NCI-H2171 (cell line): ENCODE results near the gene CD300LD.
"Not testable (repeated sequence)": the region's sequence is repeated elsewhere in the genome, so short reads cannot be mapped to it uniquely, and the experiment has no call there.

Source experiments
- DNase-seq: peaks from one replicate; lab custom pipeline; 2025; lab: John Stamatoyannopoulos, UW

The CD300LD gene

GRCh38 chr17:74606050-74606449 lies 14.0 kb upstream of the CD300LD start:
- DNase-seq: no peak

GRCh38 chr17:74605361-74605760 lies 13.3 kb upstream of the CD300LD start:
- no peak for DNase-seq

DNA sequence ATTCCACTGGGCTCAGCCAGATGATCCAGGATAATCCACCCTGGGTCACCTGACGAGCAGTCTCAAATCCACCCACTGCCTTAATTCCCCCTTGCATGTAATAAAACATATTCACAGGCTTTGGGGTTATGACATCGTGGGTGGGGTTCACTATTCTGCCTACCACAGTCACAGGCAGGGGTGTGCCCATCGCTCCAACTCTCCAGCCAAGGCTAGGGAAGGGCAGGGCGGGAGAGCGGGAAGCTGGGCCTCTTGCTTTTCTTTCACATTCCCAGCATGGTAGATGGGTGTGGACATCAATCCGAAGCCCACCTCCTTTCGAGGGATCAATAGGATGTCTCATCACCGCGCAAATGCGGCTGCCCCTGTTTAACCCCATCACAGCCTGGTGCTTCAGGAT lies 12.7 kb upstream of the CD300LD start:
- no peak for DNase-seq

DNA sequence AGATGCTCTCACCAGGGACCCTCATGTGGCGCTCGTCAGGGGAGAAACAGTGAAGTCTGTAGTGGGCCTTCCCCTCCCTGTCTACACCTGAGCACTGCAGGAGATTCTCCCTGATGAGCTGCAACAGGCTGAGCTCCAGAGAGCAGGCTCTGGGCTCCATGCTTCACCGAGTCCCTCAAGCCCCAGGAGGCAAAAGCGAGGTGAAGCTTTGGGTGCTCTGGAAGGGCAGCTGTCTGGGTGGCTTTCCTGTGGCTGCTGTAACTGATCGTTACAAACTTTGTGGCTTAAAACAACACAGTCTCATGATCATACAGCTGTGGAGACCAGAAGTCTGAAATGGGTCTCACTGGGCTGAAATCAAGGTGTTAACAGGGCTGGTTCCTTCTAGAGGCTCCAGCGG lies 12.1 kb upstream of the CD300LD start:
- DNase-seq: no peak

GRCh38 chr17:74603746-74604145 lies 11.7 kb upstream of the CD300LD start:
- no peak for DNase-seq

GRCh38 chr17:74603037-74603635 lies 11.1 kb upstream of the CD300LD start:
- no peak for DNase-seq

- DNase-seq: no peak
Observed at GRCh38 chr17:74601944-74602572, 10.0 kb upstream of the CD300LD start.

GRCh38 chr17:74599448-74599939 lies 7.4 kb upstream of the CD300LD start:
- peak; percentile 62 for DNase-seq

GRCh38 chr17:74599023-74599399 lies 6.9 kb upstream of the CD300LD start:
- no peak for DNase-seq

DNA sequence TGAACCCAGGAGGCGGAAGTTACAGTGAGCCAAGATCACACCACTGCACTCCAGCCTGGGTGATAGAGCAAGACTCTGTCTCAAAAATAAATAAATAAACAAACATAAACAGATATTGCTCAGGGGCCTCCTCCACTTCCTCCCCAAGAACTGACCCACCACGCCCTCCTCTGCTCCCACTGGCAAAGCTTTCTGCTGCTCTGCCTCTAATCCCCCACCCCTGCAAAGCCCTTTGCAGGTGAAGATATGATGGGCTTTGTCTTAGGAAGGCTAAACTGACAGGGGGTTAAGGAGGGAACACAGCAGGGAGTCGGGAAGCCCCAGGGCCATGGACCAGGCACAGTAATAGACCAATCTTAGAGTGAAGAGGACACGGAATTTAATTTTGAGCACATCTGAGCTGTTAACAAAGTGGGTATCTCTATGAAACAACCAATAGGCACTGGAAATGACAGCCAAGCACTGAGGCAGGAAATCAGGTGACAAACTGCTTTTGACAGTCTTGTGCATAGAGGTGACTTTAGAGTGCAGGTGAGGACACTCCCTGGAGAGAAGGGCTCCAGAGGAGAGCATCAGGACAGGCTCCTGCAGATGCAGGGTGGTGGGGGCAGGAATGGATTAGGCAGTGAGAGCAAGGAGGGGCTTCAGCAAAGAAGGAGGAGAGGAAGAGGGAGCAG lies 6.4 kb upstream of the CD300LD start:
- no peak for DNase-seq

DNA sequence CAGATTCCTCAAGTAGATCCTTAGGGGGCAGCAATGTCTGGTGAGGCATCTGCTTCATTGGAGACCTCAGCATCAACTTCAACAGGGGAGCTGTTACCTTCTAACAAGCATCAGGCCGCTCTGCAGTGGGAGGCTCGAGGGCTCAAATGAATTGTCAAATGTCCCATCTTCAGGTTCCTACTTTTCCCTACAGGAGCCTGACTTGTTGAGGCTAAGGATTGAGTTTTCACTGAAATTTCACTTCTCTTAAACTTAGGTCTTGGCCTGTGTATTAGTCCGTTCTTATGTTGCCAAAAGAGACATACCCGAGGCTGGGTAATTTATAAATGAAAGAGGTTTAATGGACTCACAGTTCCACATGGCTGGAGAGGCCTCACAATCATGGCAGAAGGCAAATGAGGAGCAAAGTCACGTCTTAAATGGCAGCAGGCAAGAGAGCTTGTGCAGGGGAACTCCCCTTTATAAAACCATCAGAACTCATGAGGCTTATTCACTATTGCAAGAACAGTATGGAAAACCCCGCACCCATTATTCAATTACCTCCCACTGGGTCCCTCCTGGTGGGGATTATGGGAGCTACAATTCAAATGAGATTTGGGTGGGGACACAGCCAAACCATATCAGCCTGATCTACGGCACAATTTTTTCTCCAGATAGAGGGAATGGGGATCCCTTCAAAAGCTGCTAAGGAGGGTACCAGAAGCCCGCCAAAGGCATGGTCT lies 5.1 kb upstream of the CD300LD start:
- DNase-seq: no peak

DNA sequence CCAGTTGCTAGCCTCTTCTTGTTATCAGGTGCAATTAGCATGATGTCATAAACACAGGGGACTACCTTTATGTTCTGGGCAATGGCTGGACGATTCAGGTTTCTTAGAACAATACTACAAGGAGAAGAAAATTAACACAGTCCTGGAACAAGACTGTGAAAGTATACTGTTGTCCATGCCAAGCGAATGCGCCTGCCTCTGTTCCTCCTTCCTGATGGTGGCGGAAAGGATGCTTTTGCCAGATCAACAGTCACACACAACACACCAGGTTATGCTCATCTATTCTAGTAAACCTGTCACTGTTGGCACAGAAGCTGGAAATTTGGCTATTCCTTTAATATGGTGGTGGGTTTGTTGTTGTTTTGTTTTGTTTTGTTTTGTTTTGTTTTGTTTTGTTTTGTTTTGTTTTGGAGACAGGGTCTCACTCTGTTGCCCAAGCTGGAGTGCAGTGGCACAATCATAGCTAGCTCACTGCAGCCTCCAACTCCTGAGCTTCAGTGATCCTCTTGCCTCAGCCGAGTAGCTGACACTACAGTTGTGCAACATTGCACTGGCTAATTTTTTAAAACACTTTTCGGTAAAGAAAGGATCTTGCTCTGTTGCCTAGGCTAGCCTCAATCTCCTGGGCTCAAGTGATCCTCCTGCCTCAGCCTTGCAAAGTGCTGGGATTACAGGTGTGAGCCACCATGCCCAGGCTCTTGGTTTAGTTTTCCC lies 3.1 kb upstream of the CD300LD start:
- no peak for DNase-seq

- DNase-seq: no peak
Observed at GRCh38 chr17:74591503-74591902, 580 bp downstream of the CD300LD start.

DNA sequence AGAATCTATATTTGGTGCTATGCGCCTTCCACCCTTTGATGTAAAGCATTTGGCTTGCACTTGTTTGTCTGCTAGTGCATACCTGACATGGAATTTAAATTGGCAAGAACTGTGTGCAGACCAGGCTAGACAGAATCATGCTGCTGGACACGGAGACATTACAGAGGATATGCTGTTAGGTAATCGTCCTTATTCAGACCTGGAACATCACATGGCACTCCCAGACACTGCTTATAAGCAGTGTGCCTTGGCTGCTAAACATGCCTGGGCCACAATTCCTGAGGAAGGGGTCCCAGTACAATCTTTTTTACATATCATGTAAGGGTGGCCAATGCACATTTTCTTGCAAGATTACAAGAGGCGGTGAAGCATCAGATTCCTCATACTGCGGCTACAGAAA lies 6.4 kb downstream of the CD300LD start:
- DNase-seq: no peak

DNA sequence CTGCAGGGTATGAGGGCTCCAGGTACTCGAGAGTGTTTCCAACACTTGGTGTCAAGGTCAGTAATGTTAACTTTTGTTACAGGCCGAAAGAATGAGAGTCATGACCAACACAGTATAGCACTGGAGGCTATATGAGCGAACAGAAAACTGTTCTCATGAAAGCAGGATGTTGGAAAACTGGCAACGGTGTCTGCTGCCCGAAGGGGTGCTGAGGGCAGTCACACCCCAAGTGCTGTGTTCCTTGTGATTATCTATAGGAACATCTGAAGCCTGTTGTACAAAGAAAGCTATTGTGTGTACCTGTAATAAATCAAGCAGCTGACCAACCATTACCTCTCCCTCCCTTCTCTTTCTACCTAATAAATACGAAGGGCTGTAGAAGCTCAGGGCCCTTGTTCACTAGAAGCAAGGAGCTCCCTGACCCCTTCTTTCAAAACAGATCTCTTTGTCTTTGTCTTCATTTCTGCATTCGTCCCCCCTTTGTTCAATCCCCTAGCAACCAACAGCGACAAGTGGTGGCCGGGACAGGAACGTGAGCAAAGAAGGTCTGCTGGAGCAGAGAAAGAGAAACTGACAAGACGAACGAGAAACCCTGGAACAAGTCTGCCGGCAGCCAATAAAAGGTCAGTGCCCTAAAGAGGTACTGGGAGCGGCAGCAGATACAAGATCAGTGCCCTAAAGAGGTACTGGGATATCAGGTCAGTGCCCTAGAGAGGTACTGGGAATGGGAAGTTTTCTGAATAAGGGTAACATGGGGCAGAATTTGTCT lies 7.6 kb downstream of the CD300LD start:
- DNase-seq: no peak

GRCh38 chr17:74582633-74583032 lies 9.4 kb downstream of the CD300LD start:
- no peak for DNase-seq

GRCh38 chr17:74579900-74580299 lies 12.2 kb downstream of the CD300LD start:
- no peak for DNase-seq

GRCh38 chr17:74578979-74579378 lies 13.1 kb downstream of the CD300LD start:
- no peak for DNase-seq

DNA sequence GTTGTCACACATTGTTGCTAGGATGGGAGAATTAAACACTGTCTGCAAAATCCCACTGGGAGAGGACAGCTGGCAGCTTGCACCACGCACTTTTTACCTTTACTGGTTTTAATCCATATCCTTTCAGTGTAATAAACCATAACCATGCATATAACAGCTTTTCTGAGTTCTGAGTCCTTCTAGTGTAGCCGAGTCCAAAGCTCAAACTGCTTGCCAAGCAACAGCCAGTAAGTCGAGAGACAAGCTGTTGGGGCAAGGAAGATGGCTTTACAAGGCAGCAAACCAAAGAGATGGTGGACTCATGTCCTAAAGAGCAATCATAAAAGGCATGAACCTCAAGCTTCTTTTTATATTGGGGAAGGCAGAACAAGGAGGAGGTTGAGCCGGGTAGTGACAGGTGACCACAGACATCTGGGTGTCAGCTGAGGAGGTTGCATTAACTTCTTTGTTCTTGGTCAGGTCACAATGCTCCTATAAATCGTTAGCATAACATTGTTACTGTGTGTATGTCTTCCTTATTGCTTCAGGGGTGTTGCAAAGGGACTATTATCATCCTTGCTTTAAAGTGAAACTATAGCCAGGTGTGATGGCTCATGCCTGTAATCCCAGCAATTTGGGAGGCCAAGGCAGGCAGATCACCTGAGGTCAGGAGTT lies 17.5 kb downstream of the CD300LD start:
- no peak for DNase-seq

DNA sequence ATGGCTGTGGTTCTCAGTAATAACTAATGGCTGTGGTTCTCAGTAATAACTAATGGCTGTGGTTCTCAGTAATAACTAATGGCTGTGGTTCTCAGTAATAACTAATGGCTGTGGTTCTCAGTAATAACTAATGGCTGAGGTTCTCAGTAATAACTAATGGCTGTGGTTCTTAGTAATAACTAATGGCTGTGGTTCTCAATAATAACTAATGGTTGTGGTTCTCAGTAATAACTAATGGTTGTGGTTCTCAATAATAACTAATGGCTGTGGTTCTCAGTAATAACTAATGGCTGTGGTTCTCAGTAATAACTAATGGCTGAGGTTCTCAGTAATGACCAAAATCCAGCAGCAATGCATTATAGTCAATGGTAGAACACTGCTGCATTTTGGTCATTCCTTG lies 18.4 kb downstream of the CD300LD start:
- not testable (repeated sequence) for DNase-seq

- DNase-seq: no peak
Observed at GRCh38 chr17:74573169-74573568, 18.9 kb downstream of the CD300LD start.
